Activated gamma-delta T cell (primary cell): ENCODE results near the gene SRSF8.
"Not testable (repeated sequence)": the region's sequence is repeated elsewhere in the genome, so short reads cannot be mapped to it uniquely, and the experiment has no call there.

Experiments
- DNase-seq: peaks from one replicate; lab custom pipeline; 2025; lab: John Stamatoyannopoulos, UW
- total RNA-seq, 2 donors: gene quantifications; one replicate each; lab custom pipeline; 2026; lab: John Stamatoyannopoulos, UW

SRSF8 gene
- 101 to 104 reads per million in 2 donors for total RNA-seq

GRCh38 chr11:95066716-95067038 is at the start of gene SRSF8:
Gene SRSF8, plus strand, starts transcription at chr11:95066919. Its CDS starts 308 bp downstream, at chr11:95067227.
- no peak for DNase-seq

- DNase-seq = not testable (repeated sequence)
Observed at GRCh38 chr11:95021468-95021867, 45.3 kb upstream of the SRSF8 start.

- no peak for DNase-seq
Observed at GRCh38 chr11:95024958-95025357, 41.8 kb upstream of the SRSF8 start, which contains the start of gene KDM4E. Gene KDM4E, plus strand, starts transcription at chr11:95025258. Its CDS starts 300 bp downstream, at chr11:95025558.

GRCh38 chr11:95025594-95025993 is 41.1 kb upstream of the SRSF8 start:
- not testable (repeated sequence) for DNase-seq

- no peak for DNase-seq
Observed at GRCh38 chr11:95028357-95028756, 38.4 kb upstream of the SRSF8 start.

- no peak for DNase-seq
Observed at GRCh38 chr11:95033051-95033450, 33.7 kb upstream of the SRSF8 start.

- DNase-seq = no peak
Observed at GRCh38 chr11:95035316-95035715, 31.4 kb upstream of the SRSF8 start.

DNA sequence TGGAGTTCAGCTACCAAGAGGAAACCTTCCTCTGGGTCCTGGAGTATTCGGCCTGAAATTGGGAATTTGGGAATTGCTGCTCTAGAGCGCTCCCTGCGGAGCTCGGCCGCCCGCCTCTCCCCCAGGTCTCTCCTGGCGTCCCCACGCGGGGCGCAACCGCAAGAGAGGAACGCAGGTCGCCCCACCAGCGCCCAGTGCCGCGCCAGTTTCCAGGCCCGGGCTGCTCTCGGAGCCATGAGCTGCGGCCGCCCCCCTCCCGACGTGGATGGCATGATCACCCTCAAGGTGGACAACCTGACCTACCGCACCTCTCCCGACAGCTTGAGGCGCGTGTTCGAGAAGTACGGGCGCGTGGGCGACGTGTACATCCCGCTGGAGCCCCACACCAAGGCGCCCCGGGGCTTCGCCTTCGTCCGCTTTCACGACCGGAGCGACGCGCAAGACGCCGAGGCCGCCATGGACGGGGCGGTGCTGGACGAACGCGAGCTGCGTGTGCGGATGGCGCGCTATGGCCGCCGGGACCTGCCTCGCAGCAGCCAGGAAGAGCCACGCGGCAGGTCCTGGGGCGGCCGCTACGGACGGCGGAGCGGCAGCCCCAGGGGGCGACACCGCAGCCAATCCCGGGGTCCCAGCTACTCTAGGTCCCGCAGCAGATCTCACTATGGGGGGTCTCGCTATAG is 29.2 kb upstream of the SRSF8 start:
- DNase-seq = not testable (repeated sequence)

- no peak for DNase-seq
Observed at GRCh38 chr11:95042239-95042638, 24.5 kb upstream of the SRSF8 start.

DNA sequence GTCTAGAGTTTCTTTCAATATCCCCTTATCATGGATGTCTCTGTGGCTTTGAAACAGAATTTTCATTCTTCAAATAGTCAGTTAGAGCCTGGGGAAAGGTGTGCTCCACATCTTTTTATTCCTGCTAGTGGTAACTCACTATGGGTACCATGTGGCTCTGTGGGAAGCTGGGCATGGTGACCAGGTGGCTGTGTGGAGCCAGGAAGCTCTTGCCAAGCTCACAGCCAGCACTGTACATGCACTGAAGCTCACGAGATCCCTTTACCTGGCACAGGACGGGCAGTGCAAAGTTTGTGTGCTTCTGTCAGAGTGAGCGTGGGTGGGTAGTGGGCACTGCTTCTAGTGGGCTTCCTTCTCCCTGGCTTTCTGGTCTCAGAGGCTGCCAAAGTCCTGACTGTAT is 23.8 kb upstream of the SRSF8 start:
- no peak for DNase-seq

- no peak for DNase-seq
Observed at GRCh38 chr11:95044010-95044409, 22.7 kb upstream of the SRSF8 start.

GRCh38 chr11:95045812-95046211 is 20.9 kb upstream of the SRSF8 start:
- DNase-seq = no peak

DNA sequence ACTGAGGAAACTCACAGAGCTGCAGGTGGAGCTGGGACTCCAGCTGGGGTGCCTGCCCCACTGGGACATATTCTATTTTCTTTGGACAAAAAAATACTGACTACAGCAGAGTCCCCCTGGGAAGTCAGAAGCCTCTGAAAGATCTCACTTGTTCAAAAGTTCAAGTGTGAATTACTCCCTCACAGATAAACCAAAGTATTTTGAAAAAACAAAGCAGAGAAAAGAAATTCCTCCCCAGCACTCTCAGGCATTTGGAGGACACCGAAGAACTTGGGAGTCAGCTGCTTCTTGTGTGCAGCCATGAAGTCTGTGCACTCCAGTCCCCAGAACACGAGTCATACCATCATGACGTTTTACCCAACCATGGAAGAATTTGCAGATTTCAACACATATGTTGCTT is 17.6 kb upstream of the SRSF8 start, which contains the start of gene KDM4F:
KDM4F (plus strand) TSS at position 301 of the 400 bp plus-strand sequence.
- DNase-seq = not testable (repeated sequence)

- no peak for DNase-seq
Observed at GRCh38 chr11:95050595-95051202, 16.0 kb upstream of the SRSF8 start.

- no peak for DNase-seq
Observed at GRCh38 chr11:95054356-95054755, 12.4 kb upstream of the SRSF8 start.

GRCh38 chr11:95055283-95055897 is 11.3 kb upstream of the SRSF8 start:
- DNase-seq = no peak

- no peak for DNase-seq
Observed at GRCh38 chr11:95057959-95058358, 8.8 kb upstream of the SRSF8 start.

DNA sequence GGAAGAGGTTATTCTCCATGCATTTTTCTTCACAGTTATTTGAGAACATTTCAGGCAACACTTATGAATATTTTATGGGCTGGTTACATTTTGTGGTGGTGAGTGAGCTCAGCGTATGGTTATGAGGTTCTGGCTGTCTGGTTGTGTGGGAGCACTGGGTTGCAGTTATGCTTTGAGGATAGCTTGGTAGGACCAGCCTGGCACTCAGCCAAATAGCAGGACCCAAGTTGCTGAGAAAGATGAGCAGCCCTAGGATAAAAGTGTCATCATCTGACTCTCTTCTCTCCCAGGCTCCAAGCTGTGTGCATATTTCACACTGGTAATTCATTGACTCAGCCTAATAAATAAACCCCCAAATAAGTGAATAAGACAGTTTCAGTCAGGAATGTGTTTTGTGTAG is 8.1 kb upstream of the SRSF8 start:
- no peak for DNase-seq

DNA sequence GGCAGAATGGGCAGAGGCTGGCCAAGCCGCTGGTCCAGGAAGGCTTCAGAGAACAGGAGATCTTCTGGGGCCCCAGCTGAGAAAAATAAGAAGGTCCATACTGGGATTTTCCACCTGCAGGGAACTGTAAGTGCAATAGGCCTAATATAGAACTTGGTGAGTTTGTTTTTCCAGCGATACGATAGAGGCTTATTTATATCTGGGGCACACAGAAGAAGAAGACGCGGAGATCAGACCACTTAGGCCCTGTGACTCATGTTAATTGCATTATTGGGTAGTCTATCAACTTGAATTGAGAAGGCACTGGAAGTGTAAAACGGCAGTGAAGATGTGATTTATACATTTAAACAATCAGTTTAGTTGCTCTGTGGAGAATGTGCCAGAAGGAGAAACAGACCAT is 7.7 kb upstream of the SRSF8 start:
- DNase-seq = no peak

DNA sequence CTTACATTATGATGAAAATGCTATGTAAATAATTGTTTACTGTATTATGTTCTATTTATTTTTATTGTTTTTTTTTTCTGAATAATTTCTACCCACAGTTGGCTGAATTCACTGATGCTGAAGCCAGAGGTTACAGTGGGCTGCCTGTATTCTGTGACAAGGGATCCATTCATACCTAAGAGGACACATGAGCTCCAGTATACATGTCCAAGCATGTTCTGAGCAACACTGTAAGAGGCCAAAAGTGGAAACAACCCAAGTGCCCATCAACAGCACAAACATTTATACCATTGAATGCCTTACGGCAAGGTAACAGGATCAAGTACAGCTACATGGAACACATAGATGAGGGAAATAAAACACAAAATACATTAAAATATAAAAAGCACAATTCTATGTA is 1.4 kb upstream of the SRSF8 start:
- DNase-seq = no peak

GRCh38 chr11:95067039-95067840 is 521 bp downstream of the SRSF8 start:
- DNase-seq = peak; percentile 63

- no peak for DNase-seq
Observed at GRCh38 chr11:95067841-95068219, 1.1 kb downstream of the SRSF8 start.
